Esophagus squamous epithelium (tissue), 4 donors: ENCODE results near the gene MRPL20.

Source experiments
- POLR2A ChIP-seq, 4 donors: fragments of 450-650 bp; IDR thresholded peaks; one replicate each; pipeline ENCODE4 v1.6.1; 2017; ENCODE audit warnings: antibody characterized with exemption in 4 of 4, mild to moderate bottlenecking in 4 of 4, moderate library complexity in 3 of 4
- TF ChIP-seq, protein P1 (sequence below), 6 experiments: fragments of 450-650 bp in 4 of 6; fragments of 200-600 bp in 2 of 6; sonication (generic) in 2 of 6; IDR thresholded peaks; one replicate each; pipeline ENCODE4 v1.5.1; 2016 to 2019; ENCODE audit warnings: antibody characterized with exemption in 6 of 6, mild to moderate bottlenecking in 4 of 6, moderate library complexity in 4 of 6

DNA sequence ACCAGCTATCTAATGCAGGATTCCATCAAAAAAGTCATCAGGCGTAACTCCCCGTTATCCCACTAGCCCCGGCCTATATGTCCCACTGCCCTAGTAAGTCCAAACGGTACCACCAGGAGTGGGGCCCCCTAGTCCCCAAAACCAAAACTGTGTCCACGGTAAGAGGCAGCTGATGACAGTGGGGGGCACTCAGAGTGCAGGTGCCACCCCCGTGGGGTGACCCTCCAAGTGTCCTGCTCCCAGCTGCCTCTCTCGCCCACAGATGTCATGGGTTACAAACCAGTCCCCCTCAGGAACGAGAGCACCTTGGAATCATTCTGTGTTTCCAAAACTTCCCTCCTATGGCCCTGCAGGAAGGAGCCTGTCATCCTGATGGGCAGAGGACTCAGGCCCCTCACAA is 21.2 kb downstream of the MRPL20 start:
- TF ChIP-seq, protein P1, sequence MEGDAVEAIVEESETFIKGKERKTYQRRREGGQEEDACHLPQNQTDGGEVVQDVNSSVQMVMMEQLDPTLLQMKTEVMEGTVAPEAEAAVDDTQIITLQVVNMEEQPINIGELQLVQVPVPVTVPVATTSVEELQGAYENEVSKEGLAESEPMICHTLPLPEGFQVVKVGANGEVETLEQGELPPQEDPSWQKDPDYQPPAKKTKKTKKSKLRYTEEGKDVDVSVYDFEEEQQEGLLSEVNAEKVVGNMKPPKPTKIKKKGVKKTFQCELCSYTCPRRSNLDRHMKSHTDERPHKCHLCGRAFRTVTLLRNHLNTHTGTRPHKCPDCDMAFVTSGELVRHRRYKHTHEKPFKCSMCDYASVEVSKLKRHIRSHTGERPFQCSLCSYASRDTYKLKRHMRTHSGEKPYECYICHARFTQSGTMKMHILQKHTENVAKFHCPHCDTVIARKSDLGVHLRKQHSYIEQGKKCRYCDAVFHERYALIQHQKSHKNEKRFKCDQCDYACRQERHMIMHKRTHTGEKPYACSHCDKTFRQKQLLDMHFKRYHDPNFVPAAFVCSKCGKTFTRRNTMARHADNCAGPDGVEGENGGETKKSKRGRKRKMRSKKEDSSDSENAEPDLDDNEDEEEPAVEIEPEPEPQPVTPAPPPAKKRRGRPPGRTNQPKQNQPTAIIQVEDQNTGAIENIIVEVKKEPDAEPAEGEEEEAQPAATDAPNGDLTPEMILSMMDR (IDR thresholded peaks at IDR 0.05): no peak
- no peak for TF ChIP-seq POLR2A (IDR thresholded peaks at IDR 0.05)
